Peyer's patch (tissue), 4 donors: ENCODE data around the gene TRMT61A. TPM values are rescaled to one million over a fixed set of nuclear protein-coding genes. Genes with fewer than 3 reads are reported as not detected.

Source experiments
- DNase-seq, 3 donors: peaks; one replicate each; pipeline ENCODE4 v3.0.0-alpha.2; 2017 to 2019
- H3K27ac ChIP-seq, 4 donors: fragments of 200-600 bp; sonication (generic); one replicate each; pipeline ENCODE4 v1.5.1; 2016 to 2019
- H3K27me3 ChIP-seq, 2 donors: fragments of 200-600 bp; sonication (generic); one replicate each; pipeline ENCODE4 v1.5.1; 2019
- H3K36me3 ChIP-seq, 3 donors: fragments of 200-600 bp; sonication (generic); one replicate each; pipeline ENCODE4 v1.5.1; 2016 to 2019
- H3K4me1 ChIP-seq, 4 donors: fragments of 200-600 bp; sonication (generic); one replicate each; pipeline ENCODE4 v1.5.1; 2016 to 2019
- H3K4me3 ChIP-seq, 4 donors: fragments of 200-600 bp; sonication (generic); 1 replicate in 3 of 4; 2 replicates in 1 of 4; pipeline ENCODE4 v1.5.1; 2016 to 2019; ENCODE audit warnings: mild to moderate bottlenecking in 1 of 4
- H3K9me3 ChIP-seq, 4 donors: fragments of 200-600 bp; sonication (generic); one replicate each; pipeline ENCODE4 v1.5.1; 2016 to 2019; ENCODE audit warnings: mild to moderate bottlenecking in 1 of 4
- CTCF ChIP-seq, 6 experiments: fragments of 450-650 bp in 4 of 6; fragments of 200-600 bp in 2 of 6; sonication (generic) in 1 of 6; IDR thresholded peaks; one replicate each; pipeline ENCODE4 v1.5.1; 2017 to 2019; ENCODE audit warnings: antibody characterized with exemption in 6 of 6, mild to moderate bottlenecking in 3 of 6, moderate library complexity in 1 of 6
- POLR2A ChIP-seq, 2 donors: fragments of 450-650 bp; IDR thresholded peaks; one replicate each; pipeline ENCODE4 v1.5.1; 2017; ENCODE audit warnings: antibody characterized with exemption in 2 of 2, mild to moderate bottlenecking in 2 of 2, moderate library complexity in 2 of 2
- total RNA-seq, 4 donors: library from RNA; depleted of rRNA; stranded (reverse); fragments of >200 nt; gene quantifications; one replicate each; pipeline ENCODE4 v1.1.0, GENCODE V29; 2016

Gene TRMT61A
- total RNA-seq, 4 donors from 2014 or later, result 6.1 to 13.9 (median 8.7) TPM

- H3K27ac ChIP-seq, result peak overlapping the region; percentile 14 to 81 (median 55)
- DNase-seq, result no peak
- H3K4me3 ChIP-seq, result no peak overlapping the region
- no peaks in the 10 kb centered on the region for H3K36me3 ChIP-seq
- H3K4me1 ChIP-seq, result peaks cover 0 to 17% (median 0%) of the 10 kb centered on the region in 4 donors
- no peak for TF ChIP-seq POLR2A (IDR thresholded peaks at IDR 0.05)
- TF ChIP-seq CTCF (IDR thresholded peaks at IDR 0.05), result no peak
- no peaks in the 10 kb centered on the region for H3K27me3 ChIP-seq
- H3K9me3 ChIP-seq, result no peaks in the 10 kb centered on the region
Observed at GRCh38 chr14:103552011-103552845, 23.2 kb downstream of the TRMT61A start.

GRCh38 chr14:103552846-103553210 lies 23.8 kb downstream of the TRMT61A start:
- H3K27ac ChIP-seq, result peak overlapping the region in 2 of 4 donors; percentile 69 to 81

GRCh38 chr14:103555559-103556337 lies 26.8 kb downstream of the TRMT61A start:
- no peak for TF ChIP-seq POLR2A (IDR thresholded peaks at IDR 0.05)
- TF ChIP-seq CTCF (IDR thresholded peaks at IDR 0.05), result no peak
- H3K9me3 ChIP-seq, result no peaks in the 10 kb centered on the region
- H3K27me3 ChIP-seq, result no peaks in the 10 kb centered on the region
- H3K4me1 ChIP-seq, result peaks cover 0 to 36% (median under 1%) of the 10 kb centered on the region in 4 donors
- H3K27ac ChIP-seq, result no peak overlapping the region
- no peak for DNase-seq
- peaks cover 0 to 23% (median 0%) of the 10 kb centered on the region in 3 donors for H3K36me3 ChIP-seq
- no peak overlapping the region for H3K4me3 ChIP-seq

More at GRCh38 chr14:103552846-103553210, 23.8 kb downstream of the TRMT61A start:
- H3K4me1 ChIP-seq, result peaks cover 0 to 23% (median 0%) of the 10 kb centered on the region in 4 donors
- no peaks in the 10 kb centered on the region for H3K27me3 ChIP-seq
- no peak overlapping the region for H3K4me3 ChIP-seq
- H3K9me3 ChIP-seq, result no peaks in the 10 kb centered on the region
- TF ChIP-seq CTCF (IDR thresholded peaks at IDR 0.05) (no peak), POLR2A (IDR thresholded peaks at IDR 0.05) (no peak)
- DNase-seq, result no peak
- peaks cover 0 to under 1% (median 0%) of the 10 kb centered on the region in 3 donors for H3K36me3 ChIP-seq

GRCh38 chr14:103556946-103557758 lies 28.2 kb downstream of the TRMT61A start:
- Histone ChIP-seq H3K4me3 (no peak overlapping the region), H3K4me1 (peaks cover 0 to 41% (median 9%) of the 10 kb centered on the region in 4 donors), H3K36me3 (peaks cover 0 to 23% (median 0%) of the 10 kb centered on the region in 3 donors), H3K27ac (peak overlapping the region in 1 of 4 donors; percentile 43), H3K27me3 (no peaks in the 10 kb centered on the region), H3K9me3 (no peaks in the 10 kb centered on the region)
- DNase-seq, result no peak
- TF ChIP-seq POLR2A (IDR thresholded peaks at IDR 0.05) (no peak), CTCF (IDR thresholded peaks at IDR 0.05) (no peak)
